Muscle of arm (tissue), 14 donors: ENCODE measurements around the gene C4A. TPM values are rescaled to one million over a fixed set of nuclear protein-coding genes. Genes with fewer than 3 reads are reported as not detected.
A peak's percentile ranks its signal among the peaks of the same experiment; 100 is the strongest.
"Not testable (repeated sequence)": the region's sequence is repeated elsewhere in the genome, so short reads cannot be mapped to it uniquely, and the experiment has no call there.

Experiments used
- DNase-seq: peaks from one replicate; pipeline ENCODE4 v3.0.0-alpha.2; 2013
- long read RNA-seq, 11 donors: transcript quantifications; one replicate each; lab custom pipeline, GENCODE V29; 2026
- polyA plus RNA-seq, 12 donors: library from polyadenylated mRNA; unstranded; fragments of 120-200 nt; gene quantifications; one replicate each; pipeline ENCODE4 v1.2.1, GENCODE V29; 2013; ENCODE audit not compliant: insufficient read length in 12 of 12

C4A gene
- 10 to 100 TPM in 5 of 12 donors, 1 to 10 TPM in 5, not detected in 2; 4.4 to 20.3 (median 10.1) TPM for polyA plus RNA-seq
- long read RNA-seq, donor 1: 0 reads
- long read RNA-seq, donor 2, partial matches to known transcripts: 0 of 2 reads
- long read RNA-seq, donor 2, other reads (novel, unspliced or antisense): 0 of 2 reads
- long read RNA-seq, donor 3: 0 reads
- long read RNA-seq, donor 4: 0 reads
- long read RNA-seq, donor 5, full-length matches to known transcripts: 1 of 1 reads
- long read RNA-seq, donor 5, partial matches to known transcripts: 0 of 1 reads
- long read RNA-seq, donor 5, other reads (novel, unspliced or antisense): 0 of 1 reads
- long read RNA-seq, donor 6, partial matches to known transcripts: 0 of 2 reads
- long read RNA-seq, donor 6, other reads (novel, unspliced or antisense): 0 of 2 reads
- long read RNA-seq, donor 7: 0 reads
- long read RNA-seq, donor 8: 0 reads
- long read RNA-seq, donor 9: 0 reads
- long read RNA-seq, donor 10: 0 reads
- long read RNA-seq, donor 11: 0 reads

DNA sequence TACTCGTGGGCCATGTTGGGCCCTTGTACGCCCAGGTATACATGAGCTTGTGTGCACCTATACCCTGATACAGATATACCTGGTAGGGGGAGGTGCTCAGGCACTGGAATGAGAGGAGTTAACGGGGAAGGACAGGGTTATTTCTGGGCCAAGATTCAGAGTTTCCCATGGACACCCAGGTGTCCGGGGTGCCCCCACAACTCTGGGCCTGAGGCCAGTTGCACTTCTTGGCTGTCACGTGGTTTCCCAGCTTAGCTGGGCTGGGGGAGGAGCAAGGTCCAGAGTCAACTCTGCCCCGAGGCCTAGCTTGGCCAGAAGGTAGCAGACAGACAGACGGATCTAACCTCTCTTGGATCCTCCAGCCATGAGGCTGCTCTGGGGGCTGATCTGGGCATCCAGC is at the start of gene C4A:
Gene C4A (plus strand): TSS at position 314 of the 400 bp plus-strand sequence. CDS start 51 bp downstream, at position 365.
- not testable (repeated sequence) for DNase-seq

DNA sequence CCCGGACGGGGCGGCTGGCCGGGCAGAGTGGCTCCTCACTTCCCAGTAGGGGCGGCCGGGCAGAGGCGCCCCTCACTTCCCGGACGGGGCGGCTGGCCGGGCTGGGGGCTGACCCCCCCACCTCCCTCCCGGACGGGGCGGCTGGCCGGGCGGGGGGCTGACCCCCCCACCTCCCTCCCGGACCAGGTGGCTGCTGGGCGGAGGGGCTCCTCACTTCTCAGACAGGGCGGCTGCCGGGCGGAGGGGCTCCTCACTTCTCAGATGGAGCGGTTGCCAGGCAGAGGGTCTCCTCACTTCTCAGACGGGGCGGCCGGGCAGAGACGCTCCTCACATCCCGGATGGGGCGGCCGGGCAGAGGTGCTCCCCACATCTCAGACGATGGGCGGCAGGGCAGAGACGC is 49.7 kb upstream of the C4A start:
- not testable (repeated sequence) for DNase-seq

DNA sequence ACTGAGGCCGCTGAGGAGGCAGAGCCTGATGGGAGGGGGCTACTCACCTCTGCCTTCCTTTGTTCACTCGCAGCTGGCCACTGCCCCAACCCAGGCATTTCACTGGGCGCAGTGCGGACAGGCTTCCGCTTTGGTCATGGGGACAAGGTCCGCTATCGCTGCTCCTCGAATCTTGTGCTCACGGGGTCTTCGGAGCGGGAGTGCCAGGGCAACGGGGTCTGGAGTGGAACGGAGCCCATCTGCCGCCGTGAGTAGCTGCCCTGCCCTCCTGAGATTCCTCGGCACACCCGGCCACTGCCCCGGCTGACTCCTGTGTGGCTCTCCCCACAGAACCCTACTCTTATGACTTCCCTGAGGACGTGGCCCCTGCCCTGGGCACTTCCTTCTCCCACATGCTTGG is 48.3 kb upstream of the C4A start:
- no peak for DNase-seq

DNA sequence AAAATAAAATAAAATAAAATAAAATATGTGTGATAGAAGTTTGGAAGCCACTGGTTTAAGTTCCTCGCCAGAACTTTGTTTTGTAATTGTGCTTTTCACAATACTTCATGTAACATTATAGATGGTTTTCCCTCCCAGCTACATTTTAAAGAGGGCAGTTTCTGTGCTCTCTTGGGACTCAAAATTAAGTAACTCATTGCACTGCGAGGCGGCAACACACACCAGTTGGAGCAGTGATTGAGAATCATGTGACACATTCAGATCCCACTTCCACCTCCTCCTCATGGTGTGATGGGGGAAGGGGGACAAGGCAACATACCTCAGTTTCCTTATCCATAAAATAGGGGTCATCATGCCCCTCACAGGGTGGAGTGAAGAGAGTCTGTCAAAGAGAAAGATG is 46.8 kb upstream of the C4A start:
- DNase-seq: no peak

DNA sequence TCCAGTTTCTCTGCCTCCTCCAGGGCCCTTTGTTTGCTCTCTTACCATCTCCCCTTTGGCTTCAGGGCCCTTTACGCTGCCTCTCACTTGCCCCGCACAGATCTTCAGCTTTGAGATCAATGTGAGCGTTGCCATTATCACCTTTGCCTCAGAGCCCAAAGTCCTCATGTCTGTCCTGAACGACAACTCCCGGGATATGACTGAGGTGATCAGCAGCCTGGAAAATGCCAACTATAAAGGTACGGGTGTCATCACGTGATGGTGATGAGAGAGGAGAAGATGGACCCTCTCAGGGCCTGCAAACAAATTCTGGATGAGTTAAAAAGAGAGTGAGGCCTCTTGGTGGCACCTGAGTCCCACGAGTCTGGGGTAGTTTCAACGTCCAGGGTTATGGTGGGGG is 46.0 kb upstream of the C4A start:
- no peak for DNase-seq

DNA sequence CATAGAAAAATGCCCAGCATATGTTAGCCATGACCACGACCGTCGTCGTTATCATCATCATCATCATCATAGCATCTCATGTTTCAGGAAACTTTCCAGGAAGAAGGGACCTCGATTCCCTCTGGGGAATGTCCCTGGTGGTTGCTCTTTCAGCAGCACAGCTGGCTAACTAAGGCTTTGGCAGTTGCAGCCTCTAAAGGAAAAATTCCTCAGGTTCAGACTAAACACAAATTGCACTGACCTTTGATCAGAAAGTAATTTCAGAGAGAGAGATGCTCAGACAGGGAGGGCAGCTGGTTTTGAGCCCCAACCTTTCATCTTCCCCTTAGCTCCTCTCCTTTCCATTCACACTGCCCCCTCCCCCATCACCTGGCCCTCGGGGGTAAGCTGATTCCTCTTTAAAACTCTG is 41.6 kb upstream of the C4A start:
- DNase-seq: no peak

DNA sequence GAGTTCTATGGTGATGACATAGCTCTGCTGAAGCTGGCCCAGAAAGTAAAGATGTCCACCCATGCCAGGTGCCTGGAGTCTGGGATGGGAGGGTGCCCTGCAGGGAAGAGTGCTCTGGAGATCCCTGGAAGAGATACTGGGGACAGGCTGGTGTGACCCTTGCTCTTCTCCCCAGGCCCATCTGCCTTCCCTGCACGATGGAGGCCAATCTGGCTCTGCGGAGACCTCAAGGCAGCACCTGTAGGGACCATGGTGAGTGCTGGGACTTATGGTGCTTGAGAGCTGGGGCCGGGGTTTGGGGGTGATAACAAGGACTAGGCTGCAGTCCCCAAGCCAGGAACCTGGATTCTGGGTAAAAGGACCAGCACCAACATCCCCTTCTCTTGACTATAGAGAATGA is 38.1 kb upstream of the C4A start:
- no peak for DNase-seq

DNA sequence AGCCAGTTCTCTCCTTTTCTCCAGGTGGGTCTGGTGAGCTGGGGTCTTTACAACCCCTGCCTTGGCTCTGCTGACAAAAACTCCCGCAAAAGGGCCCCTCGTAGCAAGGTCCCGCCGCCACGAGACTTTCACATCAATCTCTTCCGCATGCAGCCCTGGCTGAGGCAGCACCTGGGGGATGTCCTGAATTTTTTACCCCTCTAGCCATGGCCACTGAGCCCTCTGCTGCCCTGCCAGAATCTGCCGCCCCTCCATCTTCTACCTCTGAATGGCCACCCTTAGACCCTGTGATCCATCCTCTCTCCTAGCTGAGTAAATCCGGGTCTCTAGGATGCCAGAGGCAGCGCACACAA is 36.7 kb upstream of the C4A start:
- no peak for DNase-seq

DNA sequence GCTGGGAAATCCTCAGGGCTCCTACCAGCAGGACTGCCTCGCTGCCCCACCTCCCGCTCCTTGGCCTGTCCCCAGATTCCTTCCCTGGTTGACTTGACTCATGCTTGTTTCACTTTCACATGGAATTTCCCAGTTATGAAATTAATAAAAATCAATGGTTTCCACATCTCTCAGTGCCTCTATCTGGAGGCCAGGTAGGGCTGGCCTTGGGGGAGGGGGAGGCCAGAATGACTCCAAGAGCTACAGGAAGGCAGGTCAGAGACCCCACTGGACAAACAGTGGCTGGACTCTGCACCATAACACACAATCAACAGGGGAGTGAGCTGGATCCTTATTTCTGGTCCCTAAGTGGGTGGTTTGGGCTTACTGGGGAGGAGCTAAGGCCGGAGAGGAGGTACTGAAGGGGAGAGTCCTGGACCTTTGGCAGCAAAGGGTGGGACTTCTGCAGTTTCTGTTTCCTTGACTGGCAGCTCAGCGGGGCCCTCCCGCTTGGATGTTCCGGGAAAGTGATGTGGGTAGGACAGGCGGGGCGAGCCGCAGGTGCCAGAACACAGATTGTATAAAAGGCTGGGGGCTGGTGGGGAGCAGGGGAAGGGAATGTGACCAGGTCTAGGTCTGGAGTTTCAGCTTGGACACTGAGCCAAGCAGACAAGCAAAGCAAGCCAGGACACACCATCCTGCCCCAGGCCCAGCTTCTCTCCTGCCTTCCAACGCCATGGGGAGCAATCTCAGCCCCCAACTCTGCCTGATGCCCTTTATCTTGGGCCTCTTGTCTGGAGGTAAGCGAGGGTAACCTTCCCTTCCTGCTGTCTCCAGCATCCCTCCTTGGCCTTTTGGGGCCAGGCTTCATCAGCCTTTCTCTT is 36.1 kb upstream of the C4A start, which contains the start of gene CFB:
Gene CFB (plus strand): TSS at position 589 of the 863 bp plus-strand sequence. CDS start 127 bp downstream, at position 716.
- peak; percentile 46 for DNase-seq

DNA sequence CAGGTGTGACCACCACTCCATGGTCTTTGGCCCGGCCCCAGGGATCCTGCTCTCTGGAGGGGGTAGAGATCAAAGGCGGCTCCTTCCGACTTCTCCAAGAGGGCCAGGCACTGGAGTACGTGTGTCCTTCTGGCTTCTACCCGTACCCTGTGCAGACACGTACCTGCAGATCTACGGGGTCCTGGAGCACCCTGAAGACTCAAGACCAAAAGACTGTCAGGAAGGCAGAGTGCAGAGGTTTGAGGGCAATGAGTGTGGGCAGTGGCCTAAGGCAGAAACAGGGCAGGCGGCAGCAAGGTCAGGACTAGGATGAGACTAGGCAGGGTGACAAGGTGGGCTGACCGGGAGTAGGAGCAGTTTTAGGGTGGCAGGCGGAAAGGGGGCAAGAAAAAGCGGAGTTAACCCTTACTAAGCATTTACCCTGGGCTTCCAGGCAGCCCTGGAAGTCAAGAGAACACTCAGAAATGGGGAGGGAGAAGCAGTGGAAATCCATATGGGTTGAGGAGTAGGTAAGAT is 35.4 kb upstream of the C4A start:
- no peak for DNase-seq

DNA sequence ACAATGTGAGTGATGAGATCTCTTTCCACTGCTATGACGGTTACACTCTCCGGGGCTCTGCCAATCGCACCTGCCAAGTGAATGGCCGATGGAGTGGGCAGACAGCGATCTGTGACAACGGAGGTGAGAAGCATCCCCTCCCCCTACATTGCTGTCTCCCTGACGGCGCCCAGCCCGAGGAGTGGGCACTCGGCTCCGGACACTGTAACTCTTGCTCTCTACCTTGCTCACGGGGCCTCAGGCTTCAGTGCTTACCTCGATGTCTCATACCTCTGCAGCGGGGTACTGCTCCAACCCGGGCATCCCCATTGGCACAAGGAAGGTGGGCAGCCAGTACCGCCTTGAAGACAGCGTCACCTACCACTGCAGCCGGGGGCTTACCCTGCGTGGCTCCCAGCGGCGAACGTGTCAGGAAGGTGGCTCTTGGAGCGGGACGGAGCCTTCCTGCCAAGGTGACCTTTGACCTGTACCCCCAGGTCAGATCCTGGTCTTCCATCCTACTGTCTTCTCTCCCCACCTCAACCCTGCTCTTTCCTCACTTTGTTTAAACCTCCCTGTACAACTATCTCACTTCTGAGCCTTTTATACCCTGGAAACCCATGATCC is 34.7 kb upstream of the C4A start:
- no peak for DNase-seq

DNA sequence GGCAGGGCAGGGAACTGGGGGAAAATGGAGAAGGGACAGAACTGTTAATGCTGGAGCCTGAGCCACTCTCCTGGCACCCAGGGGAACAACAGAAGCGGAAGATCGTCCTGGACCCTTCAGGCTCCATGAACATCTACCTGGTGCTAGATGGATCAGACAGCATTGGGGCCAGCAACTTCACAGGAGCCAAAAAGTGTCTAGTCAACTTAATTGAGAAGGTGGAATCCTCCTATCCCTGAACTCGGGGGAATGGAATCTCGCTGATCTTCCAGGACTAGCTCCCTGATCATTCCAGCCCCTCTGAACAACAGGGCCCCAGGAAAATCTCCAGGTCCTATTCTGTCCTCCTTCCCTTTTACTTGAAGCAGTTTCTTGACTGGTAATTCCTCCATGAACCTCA is 34.0 kb upstream of the C4A start:
- no peak for DNase-seq

DNA sequence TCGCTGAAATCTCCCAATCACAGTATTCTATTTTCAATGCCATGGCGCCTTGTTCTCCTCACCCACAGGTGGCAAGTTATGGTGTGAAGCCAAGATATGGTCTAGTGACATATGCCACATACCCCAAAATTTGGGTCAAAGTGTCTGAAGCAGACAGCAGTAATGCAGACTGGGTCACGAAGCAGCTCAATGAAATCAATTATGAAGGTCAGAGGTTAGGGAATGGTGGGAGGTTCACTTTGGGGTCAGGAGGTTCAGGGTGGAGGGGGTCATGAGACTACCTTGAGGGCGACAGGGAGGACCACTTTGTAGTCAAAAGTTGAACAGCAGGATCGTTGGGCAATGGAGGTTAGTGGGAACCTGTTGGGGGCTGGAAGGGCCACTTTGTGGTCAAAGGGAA is 33.6 kb upstream of the C4A start:
- no peak for DNase-seq

DNA sequence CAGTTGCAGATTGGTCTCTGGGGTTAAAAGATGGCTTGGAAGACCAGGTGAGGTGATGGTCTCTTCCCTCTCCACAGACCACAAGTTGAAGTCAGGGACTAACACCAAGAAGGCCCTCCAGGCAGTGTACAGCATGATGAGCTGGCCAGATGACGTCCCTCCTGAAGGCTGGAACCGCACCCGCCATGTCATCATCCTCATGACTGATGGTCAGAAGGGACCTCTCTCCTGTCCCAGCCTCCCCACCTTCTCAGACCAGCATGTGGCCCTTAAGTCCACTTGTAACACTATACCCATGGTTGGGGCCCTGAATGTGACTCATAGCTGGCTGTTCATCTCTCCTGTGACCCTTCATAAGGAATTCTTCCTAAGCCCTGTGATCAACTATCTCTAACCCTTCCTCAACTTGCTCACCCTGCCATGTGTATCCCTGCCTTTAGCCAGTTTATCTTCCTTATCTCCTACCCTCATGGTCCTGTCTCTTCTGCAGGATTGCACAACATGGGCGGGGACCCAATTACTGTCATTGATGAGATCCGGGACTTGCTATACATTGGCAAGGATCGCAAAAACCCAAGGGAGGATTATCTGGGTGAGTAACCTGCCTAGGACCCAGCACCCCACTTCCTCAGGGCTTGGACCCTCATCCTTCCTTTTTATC is 33.0 kb upstream of the C4A start:
- DNase-seq: no peak

DNA sequence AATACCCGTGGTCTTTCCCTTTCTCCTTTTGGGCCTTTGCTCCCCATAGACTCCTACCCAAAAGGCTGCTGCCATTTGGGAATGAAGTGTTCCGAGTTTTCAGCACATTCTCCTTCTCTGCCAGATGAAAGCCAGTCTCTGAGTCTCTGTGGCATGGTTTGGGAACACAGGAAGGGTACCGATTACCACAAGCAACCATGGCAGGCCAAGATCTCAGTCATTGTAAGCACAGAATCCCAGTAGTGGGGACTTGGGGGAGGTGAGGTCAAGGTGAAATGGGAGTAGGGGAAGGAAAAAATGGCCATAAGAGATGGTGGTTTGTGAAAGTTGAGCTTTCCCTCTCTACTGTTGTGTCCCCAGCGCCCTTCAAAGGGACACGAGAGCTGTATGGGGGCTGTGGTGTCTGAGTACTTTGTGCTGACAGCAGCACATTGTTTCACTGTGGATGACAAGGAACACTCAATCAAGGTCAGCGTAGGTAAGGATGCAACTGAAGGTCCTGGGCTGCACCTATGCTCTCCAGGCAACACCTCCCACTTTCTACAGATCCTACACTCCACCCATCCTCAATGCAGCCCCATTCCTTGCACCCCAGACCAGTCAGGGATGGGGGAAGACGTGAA is 31.8 kb upstream of the C4A start:
- DNase-seq: no peak

DNA sequence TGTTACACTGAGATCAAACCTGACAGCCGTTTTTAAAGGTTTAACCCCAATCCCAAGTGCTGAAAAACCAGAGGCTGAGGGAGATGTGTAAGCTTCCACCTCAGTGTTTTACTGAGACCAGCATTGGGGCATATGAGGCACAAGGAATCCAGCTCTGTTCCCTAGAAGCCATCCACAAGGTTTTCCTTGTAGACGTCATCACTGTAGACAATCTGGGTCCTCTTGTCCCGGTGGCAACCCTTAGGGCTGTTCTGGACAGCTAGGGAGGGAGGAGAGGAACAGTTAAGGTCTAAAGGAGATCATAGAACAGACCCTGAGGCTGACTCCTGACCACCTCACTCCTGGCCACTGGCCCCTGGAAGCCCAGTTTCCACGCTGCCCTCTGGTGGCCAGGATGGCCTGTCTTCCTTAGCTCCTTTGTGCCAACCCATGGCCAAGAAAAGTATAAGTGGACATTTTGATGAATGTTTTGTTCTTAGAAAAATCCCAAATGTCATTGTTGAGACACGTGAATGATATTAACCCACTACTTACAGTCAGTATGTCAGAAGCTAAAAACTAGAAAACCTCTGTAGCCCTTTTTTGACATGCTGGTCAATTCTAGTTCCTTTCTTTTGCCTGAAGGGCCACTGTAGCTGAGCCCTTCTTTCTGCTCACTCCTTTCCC is 29.6 kb upstream of the C4A start:
- DNase-seq: peak; percentile 30

DNA sequence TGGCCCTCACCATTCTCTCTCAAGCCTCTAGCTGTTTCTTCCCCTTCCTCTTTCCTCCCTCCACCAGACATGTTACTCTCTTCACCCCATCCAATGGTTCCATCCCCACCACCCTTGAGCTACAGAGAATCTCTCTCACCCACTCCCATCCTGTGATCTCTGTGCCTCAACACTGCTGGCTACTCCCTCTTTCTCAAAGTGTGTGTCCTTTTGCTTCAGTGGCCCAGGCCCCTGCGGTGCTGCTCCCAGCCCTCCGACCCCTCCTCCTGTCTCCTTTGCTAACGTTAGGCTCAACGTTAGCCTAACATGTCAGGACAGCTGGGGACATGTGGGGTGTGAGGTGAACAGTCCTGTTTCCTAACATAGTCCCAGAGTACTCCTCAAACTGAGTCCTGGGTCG is 29.0 kb upstream of the C4A start:
- no peak for DNase-seq

DNA sequence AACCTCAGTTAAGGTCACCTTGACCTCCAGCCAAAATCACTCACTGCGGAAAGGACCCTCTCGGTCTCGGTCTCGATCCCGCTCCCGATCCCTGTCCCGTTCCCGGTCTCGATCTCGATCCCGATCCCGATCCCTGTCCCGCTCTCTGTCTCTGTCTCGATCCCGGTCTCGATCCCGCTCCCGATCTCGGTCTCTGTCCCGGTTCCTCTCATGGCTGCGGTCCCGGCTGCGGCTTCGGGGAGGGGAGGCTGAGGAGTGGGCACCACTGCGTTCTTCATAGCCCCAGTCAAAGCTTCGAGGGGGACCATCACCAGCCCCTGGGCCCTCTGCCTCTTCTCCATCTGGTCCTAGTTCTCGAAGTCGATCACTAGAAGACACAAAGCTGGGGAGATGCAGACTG is 27.3 kb upstream of the C4A start:
- no peak for DNase-seq

DNA sequence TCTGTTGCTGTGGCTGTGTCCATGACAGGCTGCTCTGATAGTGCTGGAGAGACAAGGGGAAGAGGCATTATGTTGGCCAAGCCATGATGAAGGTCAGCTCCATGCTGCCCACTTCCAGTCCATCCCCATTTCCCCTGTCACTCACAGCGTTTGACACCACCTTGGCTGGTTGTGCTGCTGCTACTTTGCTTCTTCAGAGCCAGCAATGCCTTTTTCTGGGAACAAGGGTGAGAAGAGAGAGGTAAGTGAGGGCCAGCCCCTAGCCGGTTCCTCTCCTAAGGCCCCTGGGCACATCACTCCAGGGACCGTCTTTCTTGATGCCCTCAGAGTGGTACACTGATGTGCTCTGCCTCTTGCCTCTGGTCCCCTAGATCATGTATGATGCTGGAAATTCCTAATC is 25.1 kb upstream of the C4A start:
- DNase-seq: no peak

DNA sequence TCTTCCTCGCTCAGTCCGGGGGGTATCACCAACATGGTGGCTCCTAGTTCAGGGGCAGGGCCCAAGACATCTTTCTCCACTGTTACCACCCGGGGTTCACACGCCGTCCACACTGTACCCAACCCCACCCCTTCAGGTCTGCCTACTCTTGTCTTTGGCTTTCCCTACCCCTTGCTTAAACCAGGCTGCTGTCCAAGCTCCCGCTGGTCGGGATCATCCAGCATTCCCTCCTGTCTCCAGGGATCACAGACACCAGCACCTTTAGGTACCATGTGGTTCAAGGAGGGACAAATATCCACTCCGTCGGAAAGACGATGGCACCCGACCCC is 23.5 kb upstream of the C4A start:
- DNase-seq: no peak
